ENCODE data around the gene MCF2L2. TPM values are rescaled to one million over a fixed set of nuclear protein-coding genes. Genes with fewer than 3 reads are reported as not detected.
A peak's percentile ranks its signal among the peaks of the same experiment; 100 is the strongest.

Gene MCF2L2
- total RNA-seq, 1 donor from 2014 or later, result 0.62 TPM

- DNase-seq (no peak), ATAC-seq (no peak)
- no peaks in the 10 kb centered on the region for H3K27me3 ChIP-seq (ENCODE audit: low read depth)
- no peaks in the 10 kb centered on the region for H3K4me1 ChIP-seq
- H3K36me3 ChIP-seq, result no peaks in the 10 kb centered on the region
- no peaks in the 10 kb centered on the region for H3K9me3 ChIP-seq
- intact Hi-C loops (cut with DNase I), result no loop called here
- no peak overlapping the region for H3K27ac ChIP-seq
- H3K4me3 ChIP-seq, result no peak overlapping the region
- no peak for TF ChIP-seq CTCF (IDR thresholded peaks at IDR 0.05)
Measured at GRCh38 chr3:183226333-183226890, 202.0 kb downstream of the MCF2L2 start.

GRCh38 chr3:183224180-183224970 is 204.0 kb downstream of the MCF2L2 start:
- Histone ChIP-seq H3K9me3 (no peaks in the 10 kb centered on the region), H3K4me1 (no peaks in the 10 kb centered on the region), H3K27me3 (ENCODE audit: low read depth) (no peaks in the 10 kb centered on the region), H3K4me3 (no peak overlapping the region), H3K36me3 (no peaks in the 10 kb centered on the region), H3K27ac (no peak overlapping the region)
- no peak for TF ChIP-seq CTCF (IDR thresholded peaks at IDR 0.05)
- DNase-seq (no peak), ATAC-seq (peak in 1 of 2 donors; percentile 23)
- intact Hi-C loops (cut with DNase I), result no loop called here

GRCh38 chr3:183222631-183223235 is 205.7 kb downstream of the MCF2L2 start:
- no peak for TF ChIP-seq CTCF (IDR thresholded peaks at IDR 0.05)
- intact Hi-C loops (cut with DNase I), result no loop called here
- no peaks in the 10 kb centered on the region for H3K4me1 ChIP-seq
- H3K27ac ChIP-seq, result no peak overlapping the region
- no peak overlapping the region for H3K4me3 ChIP-seq
- H3K27me3 ChIP-seq (ENCODE audit: low read depth), result no peaks in the 10 kb centered on the region
- no peaks in the 10 kb centered on the region for H3K36me3 ChIP-seq
- DNase-seq (no peak), ATAC-seq (no peak)
- H3K9me3 ChIP-seq, result no peaks in the 10 kb centered on the region

GRCh38 chr3:183220828-183221227 is 207.6 kb downstream of the MCF2L2 start:
- H3K27me3 ChIP-seq (ENCODE audit: low read depth), result no peaks in the 10 kb centered on the region
- TF ChIP-seq CTCF (IDR thresholded peaks at IDR 0.05), result no peak
- H3K9me3 ChIP-seq, result no peaks in the 10 kb centered on the region
- H3K36me3 ChIP-seq, result no peaks in the 10 kb centered on the region
- no peak overlapping the region for H3K4me3 ChIP-seq
- no peak for DNase-seq
- intact Hi-C loops (cut with DNase I), result no loop called here
- H3K27ac ChIP-seq, result no peak overlapping the region
- ATAC-seq, result no peak
- no peaks in the 10 kb centered on the region for H3K4me1 ChIP-seq

- DNase-seq, result no peak
- intact Hi-C loops (cut with DNase I), result no loop called here
- Histone ChIP-seq H3K27ac (no peak overlapping the region), H3K4me1 (no peaks in the 10 kb centered on the region), H3K4me3 (no peak overlapping the region), H3K36me3 (no peaks in the 10 kb centered on the region), H3K9me3 (no peaks in the 10 kb centered on the region), H3K27me3 (ENCODE audit: low read depth) (no peaks in the 10 kb centered on the region)
- peak in 1 of 2 donors; percentile 59 for ATAC-seq
- TF ChIP-seq CTCF (IDR thresholded peaks at IDR 0.05), result no peak
Measured at GRCh38 chr3:183218826-183219225, 209.6 kb downstream of the MCF2L2 start.
